OCI-LY7 (cell line): ENCODE measurements around the gene GSG1L.

Experiments
- EZH2phosphoT487 ChIP-seq: fragments of 200-600 bp; sonication (generic); IDR thresholded peaks from 2 replicates; pipeline ENCODE4 v1.6.1; 2018; ENCODE audit warnings: low read depth, borderline replicate concordance, mild to moderate bottlenecking, mixed run types, antibody characterized with exemption, low read length, moderate library complexity, mixed read lengths
- TF ChIP-seq, protein P1 (sequence below): fragments of 200-600 bp; sonication (generic); conservative IDR thresholded peaks from 2 replicates; pipeline ENCODE4 v1.5.1; 2014; ENCODE audit warnings: mild to moderate bottlenecking, antibody characterized with exemption, low read length, moderate library complexity, mixed read lengths

DNA sequence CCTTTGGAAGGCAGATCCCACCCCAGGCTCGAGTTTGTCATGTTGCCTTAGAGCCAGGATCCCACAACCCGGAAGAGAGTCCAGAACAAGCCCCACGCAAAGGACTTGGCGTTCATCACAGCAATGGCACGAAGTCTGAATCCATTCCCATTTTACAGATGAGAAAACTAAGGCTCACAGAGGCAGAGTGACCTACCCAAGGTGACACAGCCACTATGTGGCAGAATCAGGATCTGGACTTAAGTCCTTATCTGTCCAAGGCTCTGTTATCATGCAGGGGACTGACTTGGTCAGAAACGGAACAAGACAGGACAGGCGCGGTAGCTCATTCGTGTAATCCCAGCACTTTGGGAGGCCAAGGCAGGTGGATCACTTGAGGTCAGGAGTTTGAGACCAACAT, 86.5 kb downstream of the GSG1L start:
- TF ChIP-seq, protein P1, sequence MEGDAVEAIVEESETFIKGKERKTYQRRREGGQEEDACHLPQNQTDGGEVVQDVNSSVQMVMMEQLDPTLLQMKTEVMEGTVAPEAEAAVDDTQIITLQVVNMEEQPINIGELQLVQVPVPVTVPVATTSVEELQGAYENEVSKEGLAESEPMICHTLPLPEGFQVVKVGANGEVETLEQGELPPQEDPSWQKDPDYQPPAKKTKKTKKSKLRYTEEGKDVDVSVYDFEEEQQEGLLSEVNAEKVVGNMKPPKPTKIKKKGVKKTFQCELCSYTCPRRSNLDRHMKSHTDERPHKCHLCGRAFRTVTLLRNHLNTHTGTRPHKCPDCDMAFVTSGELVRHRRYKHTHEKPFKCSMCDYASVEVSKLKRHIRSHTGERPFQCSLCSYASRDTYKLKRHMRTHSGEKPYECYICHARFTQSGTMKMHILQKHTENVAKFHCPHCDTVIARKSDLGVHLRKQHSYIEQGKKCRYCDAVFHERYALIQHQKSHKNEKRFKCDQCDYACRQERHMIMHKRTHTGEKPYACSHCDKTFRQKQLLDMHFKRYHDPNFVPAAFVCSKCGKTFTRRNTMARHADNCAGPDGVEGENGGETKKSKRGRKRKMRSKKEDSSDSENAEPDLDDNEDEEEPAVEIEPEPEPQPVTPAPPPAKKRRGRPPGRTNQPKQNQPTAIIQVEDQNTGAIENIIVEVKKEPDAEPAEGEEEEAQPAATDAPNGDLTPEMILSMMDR: no peak
- TF ChIP-seq EZH2phosphoT487: no peak
